Measurements from ENCODE around the gene RAI14.

Gene RAI14

GRCh38 chr5:34656001-34656699 is at the start of gene RAI14:
TSS of gene RAI14 (plus strand) at chr5:34656328. CDS start at chr5:34686920, 30,592 bp downstream.
- peak within 1 kb of the TSS; percentile 68 for H3K4me3 ChIP-seq (ENCODE audit: low read length)
- no peak for TF ChIP-seq ZNF274 (IDR thresholded peaks at IDR 0.05; ENCODE audit: low read depth, low read length)

- H3K4me3 ChIP-seq (ENCODE audit: low read length) = no peak overlapping the region
- TF ChIP-seq ZNF274 (IDR thresholded peaks at IDR 0.05; ENCODE audit: low read depth, low read length) = no peak
Measured at GRCh38 chr5:34608368-34608767, 47.8 kb upstream of the RAI14 start.

- no peak for TF ChIP-seq ZNF274 (IDR thresholded peaks at IDR 0.05; ENCODE audit: low read depth, low read length)
- H3K4me3 ChIP-seq (ENCODE audit: low read length) = no peak overlapping the region
Measured at GRCh38 chr5:34608859-34609648, 47.1 kb upstream of the RAI14 start.

- no peak for TF ChIP-seq ZNF274 (IDR thresholded peaks at IDR 0.05; ENCODE audit: low read depth, low read length)
- H3K4me3 ChIP-seq (ENCODE audit: low read length) = no peak overlapping the region
Measured at GRCh38 chr5:34609951-34610441, 46.1 kb upstream of the RAI14 start.

- TF ChIP-seq ZNF274 (IDR thresholded peaks at IDR 0.05; ENCODE audit: low read depth, low read length) = no peak
- no peak overlapping the region for H3K4me3 ChIP-seq (ENCODE audit: low read length)
Measured at GRCh38 chr5:34610546-34610945, 45.6 kb upstream of the RAI14 start.

- no peak for TF ChIP-seq ZNF274 (IDR thresholded peaks at IDR 0.05; ENCODE audit: low read depth, low read length)
- no peak overlapping the region for H3K4me3 ChIP-seq (ENCODE audit: low read length)
Measured at GRCh38 chr5:34611464-34612415, 44.4 kb upstream of the RAI14 start.

GRCh38 chr5:34616651-34617050 is 39.5 kb upstream of the RAI14 start:
- TF ChIP-seq ZNF274 (IDR thresholded peaks at IDR 0.05; ENCODE audit: low read depth, low read length) = no peak
- no peak overlapping the region for H3K4me3 ChIP-seq (ENCODE audit: low read length)

GRCh38 chr5:34618371-34619065 is 37.6 kb upstream of the RAI14 start:
- TF ChIP-seq ZNF274 (IDR thresholded peaks at IDR 0.05; ENCODE audit: low read depth, low read length) = no peak

GRCh38 chr5:34620185-34620584 is 35.9 kb upstream of the RAI14 start:
- no peak overlapping the region for H3K4me3 ChIP-seq (ENCODE audit: low read length)
- no peak for TF ChIP-seq ZNF274 (IDR thresholded peaks at IDR 0.05; ENCODE audit: low read depth, low read length)

More at GRCh38 chr5:34618371-34619065, 37.6 kb upstream of the RAI14 start:
- H3K4me3 ChIP-seq (ENCODE audit: low read length) = no peak overlapping the region

- H3K4me3 ChIP-seq (ENCODE audit: low read length) = no peak overlapping the region
Measured at GRCh38 chr5:34621277-34622097, 34.6 kb upstream of the RAI14 start.

GRCh38 chr5:34622098-34622400 is 34.1 kb upstream of the RAI14 start:
- no peak overlapping the region for H3K4me3 ChIP-seq (ENCODE audit: low read length)

More at GRCh38 chr5:34621277-34622097, 34.6 kb upstream of the RAI14 start:
- no peak for TF ChIP-seq ZNF274 (IDR thresholded peaks at IDR 0.05; ENCODE audit: low read depth, low read length)

GRCh38 chr5:34624691-34625090 is 31.4 kb upstream of the RAI14 start:
- no peak for TF ChIP-seq ZNF274 (IDR thresholded peaks at IDR 0.05; ENCODE audit: low read depth, low read length)
- no peak overlapping the region for H3K4me3 ChIP-seq (ENCODE audit: low read length)

More at GRCh38 chr5:34622098-34622400, 34.1 kb upstream of the RAI14 start:
- TF ChIP-seq ZNF274 (IDR thresholded peaks at IDR 0.05; ENCODE audit: low read depth, low read length) = no peak

- no peak for TF ChIP-seq ZNF274 (IDR thresholded peaks at IDR 0.05; ENCODE audit: low read depth, low read length)
- H3K4me3 ChIP-seq (ENCODE audit: low read length) = no peak overlapping the region
Measured at GRCh38 chr5:34625246-34625645, 30.9 kb upstream of the RAI14 start.
